ENCODE results near the gene MCC.

DNA sequence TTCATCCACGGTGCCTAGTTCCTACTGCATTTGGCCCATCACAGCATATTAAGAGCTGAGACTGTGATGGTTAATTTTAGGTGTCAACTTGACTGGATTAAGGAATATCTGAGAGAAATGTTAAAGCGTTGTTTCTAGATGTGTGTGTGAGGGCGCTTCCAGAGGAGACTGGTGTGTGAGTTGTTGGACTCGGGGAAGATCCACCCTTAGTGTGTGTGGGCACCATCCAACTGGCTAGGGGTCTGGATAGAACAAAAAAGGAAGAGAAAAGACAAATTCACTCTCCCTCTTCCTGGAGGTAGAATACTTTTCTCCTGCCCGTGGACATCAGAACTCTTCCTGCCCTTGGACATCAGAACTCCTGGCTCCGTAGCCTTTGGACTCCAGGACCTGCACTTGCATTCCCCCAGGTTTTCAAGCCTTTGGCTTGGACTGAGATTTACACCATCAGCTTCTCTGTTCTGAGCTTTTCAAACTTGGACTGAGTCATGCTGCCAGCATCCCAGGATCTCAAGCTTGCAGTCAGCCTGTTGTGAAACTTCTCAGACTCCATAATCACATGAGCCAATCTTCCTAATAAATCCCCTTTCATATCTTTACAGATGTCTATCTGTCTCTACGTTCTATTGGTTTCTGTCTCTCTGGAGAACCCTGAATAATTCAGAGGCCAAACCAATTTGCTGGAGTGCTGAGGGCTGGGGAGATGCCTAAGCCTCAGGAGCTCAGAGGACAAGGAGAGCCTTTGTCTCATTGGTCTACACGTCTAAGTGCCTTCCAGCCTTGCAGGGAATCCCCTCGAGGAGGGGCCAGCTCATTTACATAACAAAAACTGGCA is 347.2 kb downstream of the MCC start:
- no peak for TF ChIP-seq CTCF (conservative IDR thresholded peaks at IDR 0.05; ENCODE audit: low read depth, low read length)
- no peak for TF ChIP-seq EZH2 (IDR thresholded peaks at IDR 0.05; ENCODE audit: low read length, unreplicated experiment)
- TF ChIP-seq EZH2phosphoT487 (IDR thresholded peaks at IDR 0.05; ENCODE audit: borderline replicate concordance, low read length), result no peak

All from PC-3 (cell line).